A673 (cell line): ENCODE data around the gene PACRG.

Source experiments
- EZH2 ChIP-seq: fragments of 200-600 bp; sonication (generic); IDR thresholded peaks from 2 replicates; pipeline ENCODE4 v1.6.1; 2017; ENCODE audit warnings: borderline replicate concordance, low read depth, mild to moderate bottlenecking, mixed read lengths, antibody characterized with exemption, low read length; ENCODE audit not compliant: poor library complexity, severe bottlenecking
- TF ChIP-seq, protein P1 (sequence below): fragments of 300-800, 200-600 bp; sonication (generic); conservative IDR thresholded peaks from 2 replicates; pipeline ENCODE4 v1.5.1; 2017; ENCODE audit warnings: low read depth, mild to moderate bottlenecking, antibody characterized with exemption, low read length, moderate library complexity, mixed read lengths

- TF ChIP-seq, protein P1, sequence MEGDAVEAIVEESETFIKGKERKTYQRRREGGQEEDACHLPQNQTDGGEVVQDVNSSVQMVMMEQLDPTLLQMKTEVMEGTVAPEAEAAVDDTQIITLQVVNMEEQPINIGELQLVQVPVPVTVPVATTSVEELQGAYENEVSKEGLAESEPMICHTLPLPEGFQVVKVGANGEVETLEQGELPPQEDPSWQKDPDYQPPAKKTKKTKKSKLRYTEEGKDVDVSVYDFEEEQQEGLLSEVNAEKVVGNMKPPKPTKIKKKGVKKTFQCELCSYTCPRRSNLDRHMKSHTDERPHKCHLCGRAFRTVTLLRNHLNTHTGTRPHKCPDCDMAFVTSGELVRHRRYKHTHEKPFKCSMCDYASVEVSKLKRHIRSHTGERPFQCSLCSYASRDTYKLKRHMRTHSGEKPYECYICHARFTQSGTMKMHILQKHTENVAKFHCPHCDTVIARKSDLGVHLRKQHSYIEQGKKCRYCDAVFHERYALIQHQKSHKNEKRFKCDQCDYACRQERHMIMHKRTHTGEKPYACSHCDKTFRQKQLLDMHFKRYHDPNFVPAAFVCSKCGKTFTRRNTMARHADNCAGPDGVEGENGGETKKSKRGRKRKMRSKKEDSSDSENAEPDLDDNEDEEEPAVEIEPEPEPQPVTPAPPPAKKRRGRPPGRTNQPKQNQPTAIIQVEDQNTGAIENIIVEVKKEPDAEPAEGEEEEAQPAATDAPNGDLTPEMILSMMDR: no peak
- TF ChIP-seq EZH2: no peak
Observed at GRCh38 chr6:163288066-163288465, 560.3 kb downstream of the PACRG start.
